Ovary (tissue), 9 donors: Measurements from ENCODE around the gene DLK2. TPM values are rescaled to one million over a fixed set of nuclear protein-coding genes. Genes with fewer than 3 reads are reported as not detected.
A peak's percentile ranks its signal among the peaks of the same experiment; 100 is the strongest.

ENCODE experiments used
- DNase-seq, 5 donors: peaks; one replicate each; pipeline ENCODE4 v3.0.0-alpha.2; 2019 to 2020
- H3K27ac ChIP-seq, 2 donors: fragments of 200-600 bp; one replicate each; pipeline versions ENCODE4 v1.5.1 to v1.8.0; 2019 to 2022
- H3K27me3 ChIP-seq: fragments of 200-600 bp; one replicate; pipeline ENCODE4 v1.8.0; 2022
- H3K36me3 ChIP-seq: fragments of 200-600 bp; sonication (generic); one replicate; pipeline ENCODE4 v1.5.1; 2019
- H3K4me1 ChIP-seq: one replicate; pipeline ENCODE4 v1.8.1; 2013; ENCODE audit warnings: mild to moderate bottlenecking, moderate library complexity; ENCODE audit not compliant: insufficient read depth
- H3K4me3 ChIP-seq: fragments of 200-600 bp; sonication (generic); one replicate; pipeline ENCODE4 v1.5.1; 2017
- H3K9me3 ChIP-seq, 2 donors: fragments of 200-600 bp in 1 of 2; sonication (generic) in 1 of 2; one replicate each; pipeline versions ENCODE4 v1.5.1 to v1.8.1; 2013 to 2019; ENCODE audit warnings: mild to moderate bottlenecking in 1 of 2, moderate library complexity in 1 of 2
- CTCF ChIP-seq, 3 donors: fragments of 450-650 bp in 2 of 3; fragments of 200-600 bp in 1 of 3; IDR thresholded peaks; one replicate each; pipeline versions ENCODE4 v1.5.1 to v1.8.0; 2016 to 2022; ENCODE audit warnings: antibody characterized with exemption in 3 of 3, mild to moderate bottlenecking in 1 of 3
- EP300 ChIP-seq: sonication (generic); formaldehyde crosslinking; IDR thresholded peaks from one replicate; pipeline ENCODE4 v1.6.1; 2017; ENCODE audit warnings: antibody characterized with exemption
- POLR2A ChIP-seq: fragments of 450-650 bp; IDR thresholded peaks from one replicate; pipeline ENCODE4 v1.6.1; 2017; ENCODE audit warnings: antibody characterized with exemption, mild to moderate bottlenecking, moderate library complexity
- WGBS, 3 donors: extraction: QIAGEN DNeasy Blood & Tissue Kit in 1 of 3; methylation state at CpG; one replicate each; pipeline versions ENCODE4 v1.1.5 to v1.1.7; 2013 to 2017; 5-methylcytosine and 5-hydroxymethylcytosine counted together
- intact Hi-C, 4 donors: fragments of 100-400 bp; cut with DNase I; formaldehyde crosslinking; loops; one replicate each; pipeline versions ENCODE4 v1.11.0 to v1.15.1; 2022 to 2023
- polyA plus RNA-seq, 2 donors: library from polyadenylated mRNA; stranded (reverse); fragments of 200-250 nt in 1 of 2; fragments of 350-450 nt in 1 of 2; fragmentation: Illumina TruSeq in 1 of 2; extraction: RNeasy Lipid Tissue Mini Kit (QIAGEN cat#74804) in 1 of 2; gene quantifications; one replicate each; pipeline ENCODE4 v1.2.3, GENCODE V29; 2013 to 2014
- total RNA-seq, 7 donors: library from RNA; depleted of rRNA in 2 of 7; stranded (reverse); fragments of >200 nt in 2 of 7; fragmentation: NEBNext Ultra II Directional in 3 of 7; extraction: Animal tissue kit (Norgen Biotek cat#: 25700) in 3 of 7; gene quantifications; one replicate each; pipeline versions ENCODE4 v1.1.0 to v1.2.4, GENCODE V29; 2016 to 2023
- donor health status: DM: no; HTN: no; CAD: no; lungs with moderate emphysema.
- donor health status: DM: no; HTN: no; CAD: no.
- donor health status: Bipolar disorder and iron deficiency.
- donor health status: DM: yes; HTN: yes; CAD: no.
- donor health status: DM: no; HTN: no; CAD: no.
- donor health status: DM: yes; HTN: yes; CAD: no.

DLK2 gene
- total and polyA plus RNA-seq, 9 donors = 0.18 to 6.0 (median 0.92) TPM

GRCh38 chr6:43434001-43434840 lies 21.1 kb downstream of the DLK2 start:
- Histone ChIP-seq H3K9me3 (no peaks in the 10 kb centered on the region), H3K27ac (no peak overlapping the region), H3K4me1 (peaks cover 22% of the 10 kb centered on the region), H3K27me3 (no peaks in the 10 kb centered on the region), H3K36me3 (no peaks in the 10 kb centered on the region), H3K4me3 (no peak overlapping the region)
- intact Hi-C loops = no loop called here
- 84 to 89% (median 86%) methylated on average over 15 of the region's 15 CpGs for WGBS, 3 donors
- no peak for DNase-seq
- TF ChIP-seq POLR2A = no peak
- no peak for TF ChIP-seq EP300
- TF ChIP-seq CTCF (IDR thresholded peaks at IDR 0.05) = no peak

- Histone ChIP-seq H3K36me3 (no peaks in the 10 kb centered on the region), H3K4me3 (no peak overlapping the region), H3K27me3 (no peaks in the 10 kb centered on the region), H3K9me3 (no peaks in the 10 kb centered on the region), H3K4me1 (peaks cover 24% of the 10 kb centered on the region), H3K27ac (no peak overlapping the region)
- TF ChIP-seq POLR2A = no peak
- no peak for TF ChIP-seq CTCF (IDR thresholded peaks at IDR 0.05)
- TF ChIP-seq EP300 = no peak
- WGBS, 3 donors = 79 to 80% (median 79%) methylated on average over 8 of the region's 8 CpGs
- intact Hi-C loops = no loop called here
- no peak for DNase-seq
Measured at GRCh38 chr6:43433148-43433547, 22.2 kb downstream of the DLK2 start.

- H3K36me3 ChIP-seq = no peaks in the 10 kb centered on the region
- intact Hi-C loops = no loop called here
- no peak for DNase-seq
- H3K27ac ChIP-seq = no peak overlapping the region
- TF ChIP-seq CTCF (IDR thresholded peaks at IDR 0.05) (no peak), POLR2A (no peak), EP300 (no peak)
- H3K4me1 ChIP-seq = peaks cover 17% of the 10 kb centered on the region
- no peaks in the 10 kb centered on the region for H3K9me3 ChIP-seq
- no peak overlapping the region for H3K4me3 ChIP-seq
- WGBS, 3 donors = 88 to 89% (median 89%) methylated on average over 19 of the region's 19 CpGs
- H3K27me3 ChIP-seq = no peaks in the 10 kb centered on the region
Measured at GRCh38 chr6:43432009-43432945, 23.1 kb downstream of the DLK2 start.

GRCh38 chr6:43428874-43429273 lies 26.5 kb downstream of the DLK2 start:
- WGBS, 3 donors = 84 to 91% (median 91%) methylated on average over 3 of the region's 3 CpGs
- intact Hi-C loops = no loop called here
- H3K4me3 ChIP-seq = peak overlapping the region; percentile 5
- DNase-seq = no peak
- peaks cover 6% of the 10 kb centered on the region for H3K4me1 ChIP-seq
- no peaks in the 10 kb centered on the region for H3K27me3 ChIP-seq
- no peak overlapping the region for H3K27ac ChIP-seq
- no peaks in the 10 kb centered on the region for H3K9me3 ChIP-seq
- H3K36me3 ChIP-seq = no peaks in the 10 kb centered on the region
- TF ChIP-seq CTCF (IDR thresholded peaks at IDR 0.05) = no peak
- TF ChIP-seq POLR2A = no peak
- TF ChIP-seq EP300 = no peak
